HCT116 (cell line): Measurements from ENCODE around the gene SLC7A10. TPM values are rescaled to one million over a fixed set of nuclear protein-coding genes. Genes with fewer than 3 reads are reported as not detected.

Experiments
- ATAC-seq: fragments of 200-7000 bp; cut with Tn5 transposase; 2 replicates; pipeline ENCODE4 v1.9.1; 2020; ENCODE audit warnings: mild to moderate bottlenecking, moderate library complexity
- BruUV-seq: library from RNA; stranded (reverse); fragments of 400-500 nt; replicated peaks from 2 replicates; lab custom pipeline; 2021; lab: Mats Ljungman, UMichigan
- CTCF ChIA-PET: fragments of 300-600 bp; sonication (Branson Sonifier 250); formaldehyde crosslinking; loops from one replicate; lab custom pipeline; 2021; ENCODE audit warnings: antibody characterized with exemption; lab: Charles Lee
- POLR2A ChIA-PET: fragments of 300-600, 350-600 bp; sonication (Branson Sonifier 250); formaldehyde crosslinking; loops from one replicate; lab custom pipeline; 2021; ENCODE audit warnings: antibody characterized with exemption; lab: Charles Lee
- RAD21 ChIA-PET, 2 experiments: fragments of 300-600 bp; sonication (Branson Sonifier 250); formaldehyde crosslinking; loops; one replicate each; lab custom pipeline; 2023; ENCODE audit warnings: low total read pairs in 2 of 2; ENCODE audit not compliant: uncharacterized antibody in 2 of 2, unreplicated experiment in 2 of 2, low non-redundant PET in 1 of 2; lab: Charles Lee
- DNase-seq: peaks from one replicate; pipeline ENCODE4 v3.0.0-alpha.2; 2010; ENCODE audit warnings: low read depth, low spot score
- H2AFZ ChIP-seq: fragments of 200-600 bp; shearing (Covaris generic), sonication (generic); 2 replicates; pipeline ENCODE4 v1.6.1; 2017; ENCODE audit warnings: low read depth, mixed run types, mixed read lengths, antibody characterized with exemption, low read length; ENCODE audit not compliant: poor library complexity, severe bottlenecking
- H3K27ac ChIP-seq: 2 replicates; pipeline ENCODE4 v1.5.1; 2012; ENCODE audit warnings: low read depth, low read length
- H3K27me3 ChIP-seq: fragments of 200-600 bp; sonication (generic); 2 replicates; pipeline ENCODE4 v1.6.1; 2016; ENCODE audit warnings: mixed run types, low read length, mixed read lengths; ENCODE audit not compliant: insufficient read depth
- H3K36me3 ChIP-seq, 2 experiments: fragments of 200-500 bp in 1 of 2; fragments of 200-600 bp in 1 of 2; sonication (Bioruptor generic) in 1 of 2; sonication (generic) in 1 of 2; 2 replicates each; pipeline versions ENCODE4 v1.5.1 to v1.6.1; 2014 to 2016; ENCODE audit warnings: low read length in 2 of 2, inconsistent platforms in 1 of 2, mixed read lengths in 1 of 2, mixed run types in 1 of 2; ENCODE audit not compliant: insufficient read depth in 2 of 2, control insufficient read depth in 1 of 2
- H3K4me1 ChIP-seq, 2 experiments: fragments of 200-600 bp in 1 of 2; sonication (generic) in 1 of 2; 2 replicates each; pipeline versions ENCODE4 v1.5.1 to v1.6.1; 2012 to 2017; ENCODE audit warnings: low read length in 2 of 2, inconsistent platforms in 1 of 2, mild to moderate bottlenecking in 1 of 2, mixed read lengths in 1 of 2, mixed run types in 1 of 2, moderate library complexity in 1 of 2; ENCODE audit not compliant: insufficient read depth in 2 of 2, control insufficient read depth in 1 of 2
- H3K4me2 ChIP-seq: fragments of 200-600 bp; sonication (generic); 2 replicates; pipeline ENCODE4 v1.6.1; 2017; ENCODE audit warnings: mixed run types, low read length, mixed read lengths
- H3K4me3 ChIP-seq, 2 experiments: fragments of 200-600 bp in 1 of 2; sonication (generic) in 1 of 2; replicated peaks in 1 of 2; 2 replicates each; pipeline ENCODE4 v1.5.1; 2011 to 2016; ENCODE audit warnings: low read length in 2 of 2, control low read depth in 1 of 2, low read depth in 1 of 2, mild to moderate bottlenecking in 1 of 2, mixed read lengths in 1 of 2, mixed run types in 1 of 2
- H3K79me2 ChIP-seq: fragments of 200-600 bp; sonication (generic); 2 replicates; pipeline ENCODE4 v1.6.1; 2017; ENCODE audit warnings: mild to moderate bottlenecking, mixed run types, low read length, moderate library complexity, mixed read lengths; ENCODE audit not compliant: insufficient read depth
- H3K9ac ChIP-seq: fragments of 200-600 bp; sonication (generic); 2 replicates; pipeline ENCODE4 v1.6.1; 2016; ENCODE audit warnings: low read length, mixed read lengths
- H3K9me2 ChIP-seq: fragments of 200-600 bp; sonication (generic), shearing (Covaris generic); 2 replicates; pipeline ENCODE4 v1.6.1; 2017; ENCODE audit warnings: mixed run types, mild to moderate bottlenecking, moderate library complexity; ENCODE audit not compliant: insufficient read depth
- H3K9me3 ChIP-seq, 2 experiments: fragments of 200-500 bp in 1 of 2; fragments of 200-600 bp in 1 of 2; sonication (Bioruptor generic) in 1 of 2; sonication (generic) in 1 of 2; 2 replicates each; pipeline ENCODE4 v1.6.1; 2014 to 2017; ENCODE audit warnings: low read length in 2 of 2, mixed read lengths in 2 of 2, inconsistent platforms in 1 of 2, low read depth in 1 of 2, mild to moderate bottlenecking in 1 of 2, mixed run types in 1 of 2, moderate library complexity in 1 of 2; ENCODE audit not compliant: control insufficient read depth in 1 of 2, insufficient read depth in 1 of 2
- H4K20me1 ChIP-seq: fragments of 200-600 bp; sonication (generic), shearing (Covaris generic); 2 replicates; pipeline ENCODE4 v1.6.1; 2017; ENCODE audit warnings: mixed run types, mild to moderate bottlenecking, moderate library complexity; ENCODE audit not compliant: insufficient read depth
- ATF3 ChIP-seq: IDR thresholded peaks from 2 replicates; pipeline ENCODE4 v1.6.1; 2012
- CBX3 ChIP-seq: IDR thresholded peaks from 2 replicates; pipeline ENCODE4 v1.6.1; 2012; ENCODE audit warnings: low read depth
- EGR1 ChIP-seq: IDR thresholded peaks from 2 replicates; pipeline ENCODE4 v1.6.1; 2012; ENCODE audit warnings: low read depth
- FOSL1 ChIP-seq: IDR thresholded peaks from 2 replicates; pipeline ENCODE4 v1.6.1; 2012; ENCODE audit warnings: low read depth
- POLR2AphosphoS5 ChIP-seq: IDR thresholded peaks from 2 replicates; pipeline ENCODE4 v1.6.1; 2011; ENCODE audit warnings: mild to moderate bottlenecking, low read depth, low read length, moderate library complexity
- SRF ChIP-seq: IDR thresholded peaks from 2 replicates; pipeline ENCODE4 v1.6.1; 2012; ENCODE audit warnings: low read depth
- ZFX ChIP-seq: fragments of 450-650 bp; IDR thresholded peaks from 2 replicates; pipeline ENCODE4 v1.6.1; 2017
- ZNF274 ChIP-seq: fragments of 200-500 bp; sonication (Bioruptor generic); IDR thresholded peaks from 2 replicates; pipeline ENCODE4 v1.6.1; 2014; ENCODE audit warnings: mild to moderate bottlenecking, low read depth, low read length, inconsistent platforms
- intact Hi-C: fragments of 100-400 bp; cut with micrococcal nuclease; formaldehyde crosslinking; loops from 2 replicates; pipeline ENCODE4 v1.10.0; 2022
- total RNA-seq: library from RNA; stranded (reverse); gene quantifications from one replicate; pipeline ENCODE4 v1.2.1, GENCODE V29; 2021; ENCODE audit not compliant: unreplicated experiment
- TF ChIP-seq, protein P1 (sequence below): IDR thresholded peaks from 2 replicates; pipeline ENCODE4 v1.6.1; 2012
- TF ChIP-seq, protein P2 (sequence below), 3 experiments: fragments of 200-600 bp in 1 of 3; sonication (generic) in 1 of 3; IDR thresholded peaks in 2 of 3; conservative IDR thresholded peaks in 1 of 3; 2 replicates each; pipeline ENCODE4 v1.5.1; 2012 to 2017; ENCODE audit warnings: low read depth in 2 of 3, low read length in 2 of 3, antibody characterized with exemption in 1 of 3, borderline replicate concordance in 1 of 3, control low read depth in 1 of 3, mild to moderate bottlenecking in 1 of 3, mixed read lengths in 1 of 3, mixed run types in 1 of 3, moderate library complexity in 1 of 3; ENCODE audit not compliant: insufficient read depth in 1 of 3

SLC7A10 gene
- total RNA-seq, 1 experiment from 2014 or later = 0.25 TPM

- Histone ChIP-seq H2AFZ (no peak overlapping the region), H3K27me3 (no peaks in the 10 kb centered on the region), H3K4me3 (no peak overlapping the region), H3K9me3 (no peaks in the 10 kb centered on the region), H4K20me1 (no peaks in the 10 kb centered on the region), H3K36me3 (no peaks in the 10 kb centered on the region)
- RAD21 ChIA-PET = no interaction called here
- no peak for DNase-seq
- TF ChIP-seq EGR1 (no peak), FOSL1 (no peak), POLR2AphosphoS5 (no peak), CBX3 (no peak), ZNF274 (no peak), ATF3 (no peak), ZFX (no peak), SRF (no peak)
- TF ChIP-seq, protein P1, sequence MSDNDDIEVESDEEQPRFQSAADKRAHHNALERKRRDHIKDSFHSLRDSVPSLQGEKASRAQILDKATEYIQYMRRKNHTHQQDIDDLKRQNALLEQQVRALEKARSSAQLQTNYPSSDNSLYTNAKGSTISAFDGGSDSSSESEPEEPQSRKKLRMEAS = no peak
- TF ChIP-seq, protein P2, sequence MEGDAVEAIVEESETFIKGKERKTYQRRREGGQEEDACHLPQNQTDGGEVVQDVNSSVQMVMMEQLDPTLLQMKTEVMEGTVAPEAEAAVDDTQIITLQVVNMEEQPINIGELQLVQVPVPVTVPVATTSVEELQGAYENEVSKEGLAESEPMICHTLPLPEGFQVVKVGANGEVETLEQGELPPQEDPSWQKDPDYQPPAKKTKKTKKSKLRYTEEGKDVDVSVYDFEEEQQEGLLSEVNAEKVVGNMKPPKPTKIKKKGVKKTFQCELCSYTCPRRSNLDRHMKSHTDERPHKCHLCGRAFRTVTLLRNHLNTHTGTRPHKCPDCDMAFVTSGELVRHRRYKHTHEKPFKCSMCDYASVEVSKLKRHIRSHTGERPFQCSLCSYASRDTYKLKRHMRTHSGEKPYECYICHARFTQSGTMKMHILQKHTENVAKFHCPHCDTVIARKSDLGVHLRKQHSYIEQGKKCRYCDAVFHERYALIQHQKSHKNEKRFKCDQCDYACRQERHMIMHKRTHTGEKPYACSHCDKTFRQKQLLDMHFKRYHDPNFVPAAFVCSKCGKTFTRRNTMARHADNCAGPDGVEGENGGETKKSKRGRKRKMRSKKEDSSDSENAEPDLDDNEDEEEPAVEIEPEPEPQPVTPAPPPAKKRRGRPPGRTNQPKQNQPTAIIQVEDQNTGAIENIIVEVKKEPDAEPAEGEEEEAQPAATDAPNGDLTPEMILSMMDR (IDR thresholded peaks at IDR 0.05 in 2 of 3, conservative IDR thresholded peaks at IDR 0.05 in 1 of 3; ENCODE audit: borderline replicate concordance in 1 of 3, insufficient read depth in 1 of 3, low read depth in 2 of 3, low read length in 2 of 3) = no peak
- TF ChIP-seq, all 23 proteins: peak for 0
- intact Hi-C loops = no loop called here
- no peak overlapping the region for H3K4me2 ChIP-seq
- H3K9me2 ChIP-seq = no peaks in the 10 kb centered on the region
- ChIA-PET POLR2A (no interaction called here), CTCF (no interaction called here)
- no peaks in the 10 kb centered on the region for H3K79me2 ChIP-seq
- ATAC-seq = no peak
- BruUV-seq = no TSS peak
- no peak overlapping the region for H3K9ac ChIP-seq
- no peaks in the 10 kb centered on the region for H3K4me1 ChIP-seq
- no peak overlapping the region for H3K27ac ChIP-seq
These were observed 37.8 kb upstream of the SLC7A10 start for GRCh38 chr19:33263325-33264023.
